ENCODE results near the gene AZI2.
A peak's percentile ranks its signal among the peaks of the same experiment; 100 is the strongest.

The AZI2 gene

GRCh38 chr3:28322464-28322863 lies 26.2 kb downstream of the AZI2 start:
- H3K27ac ChIP-seq: no peak overlapping the region
- no peak for TF ChIP-seq CTCF (conservative IDR thresholded peaks at IDR 0.05)

- TF ChIP-seq CTCF (conservative IDR thresholded peaks at IDR 0.05): no peak
Measured at GRCh38 chr3:28320981-28321380, 27.6 kb downstream of the AZI2 start.

GRCh38 chr3:28317438-28318022 lies 31.1 kb downstream of the AZI2 start:
- TF ChIP-seq CTCF (conservative IDR thresholded peaks at IDR 0.05): peak; percentile 85
- H3K27ac ChIP-seq: no peak overlapping the region

More at GRCh38 chr3:28320981-28321380, 27.6 kb downstream of the AZI2 start:
- no peak overlapping the region for H3K27ac ChIP-seq

DNA sequence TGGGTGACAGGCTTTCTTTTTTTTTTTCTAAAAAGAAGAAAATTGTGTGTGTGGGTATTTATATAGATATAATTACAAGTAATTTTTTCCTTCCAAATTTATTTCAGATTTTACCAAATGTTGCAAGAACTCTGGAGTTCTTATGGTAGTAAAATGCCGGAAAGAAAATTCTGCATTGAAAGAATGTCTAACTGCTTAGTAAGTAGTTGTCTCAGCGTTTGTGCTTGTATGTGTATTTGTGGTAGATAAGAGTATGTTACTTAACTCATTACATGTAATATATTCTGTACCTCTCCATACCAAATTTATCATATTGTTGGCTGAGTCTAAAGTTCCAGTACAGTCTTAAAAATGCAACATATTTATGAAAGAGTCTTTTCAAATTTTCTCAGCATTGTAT lies 32.4 kb downstream of the AZI2 start:
- TF ChIP-seq CTCF (conservative IDR thresholded peaks at IDR 0.05): no peak
- H3K27ac ChIP-seq: no peak overlapping the region

GRCh38 chr3:28315711-28316110 lies 32.9 kb downstream of the AZI2 start:
- TF ChIP-seq CTCF (conservative IDR thresholded peaks at IDR 0.05): no peak
- no peak overlapping the region for H3K27ac ChIP-seq

- no peak overlapping the region for H3K27ac ChIP-seq
- no peak for TF ChIP-seq CTCF (conservative IDR thresholded peaks at IDR 0.05)
Measured at GRCh38 chr3:28308196-28308595, 40.4 kb downstream of the AZI2 start.

DNA sequence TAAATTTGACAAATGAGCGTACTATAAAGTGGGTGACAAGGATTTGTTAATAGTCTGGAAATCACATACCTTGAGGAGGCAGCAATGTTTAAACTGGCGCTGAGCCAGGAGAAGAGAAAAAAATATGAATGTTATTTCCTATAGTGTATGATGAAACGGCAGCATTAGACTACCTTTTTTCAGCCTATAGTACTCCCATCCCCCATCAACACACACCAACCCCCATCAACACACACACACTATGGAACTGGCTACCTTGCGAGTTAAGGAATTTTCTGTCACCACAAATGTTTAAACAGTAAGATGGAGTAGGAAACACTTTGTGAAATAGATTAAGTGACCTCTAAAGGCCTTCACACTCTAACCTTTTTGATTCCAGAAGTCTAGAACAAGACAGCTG lies 46.9 kb downstream of the AZI2 start:
- H3K27ac ChIP-seq: no peak overlapping the region
- TF ChIP-seq CTCF (conservative IDR thresholded peaks at IDR 0.05): no peak
